ENCODE data around the gene FUT4.

- no peak for TF ChIP-seq CTCF (IDR thresholded peaks at IDR 0.05)
- no peak for TF ChIP-seq JUN (CRISPR knock-in tag; IDR thresholded peaks at IDR 0.05)
- TF ChIP-seq NFATC4 (CRISPR knock-in tag; IDR thresholded peaks at IDR 0.05) = no peak
- TF ChIP-seq USF1 (CRISPR knock-in tag; IDR thresholded peaks at IDR 0.05) = no peak
- no peak for TF ChIP-seq RELA (CRISPR knock-in tag; IDR thresholded peaks at IDR 0.05; ENCODE audit: borderline replicate concordance)
- no peak for TF ChIP-seq MAX (CRISPR knock-in tag; IDR thresholded peaks at IDR 0.05)
- TF ChIP-seq USF2 (CRISPR knock-in tag; IDR thresholded peaks at IDR 0.05) = no peak
- TF ChIP-seq TCF7 (CRISPR knock-in tag; IDR thresholded peaks at IDR 0.05; ENCODE audit: low read depth) = no peak
- no peak for TF ChIP-seq ERG (CRISPR knock-in tag; IDR thresholded peaks at IDR 0.05)
- TF ChIP-seq IRF1 (CRISPR knock-in tag; IDR thresholded peaks at IDR 0.05) = no peak
- no peak for TF ChIP-seq CREM (CRISPR knock-in tag; IDR thresholded peaks at IDR 0.05)
- no peak for TF ChIP-seq ZNF121 (CRISPR knock-in tag; IDR thresholded peaks at IDR 0.05)
- no peak for TF ChIP-seq STAT6 (CRISPR knock-in tag; conservative IDR thresholded peaks at IDR 0.05; ENCODE audit: low read depth)
- TF ChIP-seq CBFB (CRISPR knock-in tag; IDR thresholded peaks at IDR 0.05; ENCODE audit: low read depth) = no peak
Measured at GRCh38 chr11:94584978-94585377, 41.3 kb downstream of the FUT4 start.

All from WTC11 (cell line).